Thyroid gland (tissue), 4 donors: ENCODE results near the gene SEMA4C. TPM values are rescaled to one million over a fixed set of nuclear protein-coding genes. Genes with fewer than 3 reads are reported as not detected.

Experiments
- DNase-seq, 2 donors: peaks; one replicate each; pipeline ENCODE4 v3.0.0-alpha.2; 2019
- H3K27ac ChIP-seq, 3 donors: fragments of 200-600 bp; sonication (generic); 1 replicate in 2 of 3; 2 replicates in 1 of 3; pipeline ENCODE4 v1.5.1; 2016 to 2019; ENCODE audit warnings: mild to moderate bottlenecking in 1 of 3, moderate library complexity in 1 of 3
- H3K27me3 ChIP-seq: fragments of 200-600 bp; sonication (generic); one replicate; pipeline ENCODE4 v1.5.1; 2019
- H3K36me3 ChIP-seq, 2 donors: fragments of 200-600 bp; sonication (generic); one replicate each; pipeline ENCODE4 v1.5.1; 2016 to 2019
- H3K4me1 ChIP-seq, 2 donors: fragments of 200-600 bp; sonication (generic); one replicate each; pipeline ENCODE4 v1.5.1; 2017 to 2019
- H3K4me3 ChIP-seq, 3 donors: fragments of 200-600 bp; sonication (generic); replicated peaks in 1 of 3; 1 replicate in 2 of 3; 2 replicates in 1 of 3; pipeline ENCODE4 v1.5.1; 2016; ENCODE audit warnings: mild to moderate bottlenecking in 1 of 3
- H3K9me3 ChIP-seq: fragments of 200-600 bp; sonication (generic); one replicate; pipeline ENCODE4 v1.5.1; 2017
- CTCF ChIP-seq, 6 experiments: fragments of 200-600 bp in 3 of 6; fragments of 450-650 bp in 3 of 6; sonication (generic) in 3 of 6; IDR thresholded peaks; one replicate each; pipeline ENCODE4 v1.5.1; 2016 to 2019; ENCODE audit warnings: antibody characterized with exemption in 6 of 6, mild to moderate bottlenecking in 2 of 6, inconsistent platforms in 1 of 6, moderate library complexity in 1 of 6
- POLR2A ChIP-seq, 2 donors: fragments of 450-650 bp; IDR thresholded peaks; one replicate each; pipeline ENCODE4 v1.6.1; 2017; ENCODE audit warnings: antibody characterized with exemption in 2 of 2, mild to moderate bottlenecking in 2 of 2, moderate library complexity in 1 of 2
- WGBS, 2 donors: methylation state at CpG; one replicate each; pipeline ENCODE4 v1.1.5; 2017; 5-methylcytosine and 5-hydroxymethylcytosine counted together
- intact Hi-C: fragments of 100-400 bp; cut with DNase I; formaldehyde crosslinking; loops from one replicate; pipeline ENCODE4 v1.15.1; 2023
- total RNA-seq, 4 donors: library from RNA; depleted of rRNA; stranded (reverse); fragments of >200 nt; gene quantifications; one replicate each; pipeline ENCODE4 v1.2.3, GENCODE V29; 2016

Gene SEMA4C
- total RNA-seq, 4 donors from 2014 or later, result 14.5 to 21.7 (median 19.3) TPM

GRCh38 chr2:96913117-96913397 lies 43.2 kb upstream of the SEMA4C start:
- WGBS, 2 donors, result 35 to 41% methylated on average over 5 of the region's 5 CpGs
- no peak overlapping the region for H3K4me3 ChIP-seq
- intact Hi-C loops, result no loop called here
- DNase-seq, result no peak
- no peak overlapping the region for H3K27ac ChIP-seq
- TF ChIP-seq POLR2A (IDR thresholded peaks at IDR 0.05) (no peak), CTCF (IDR thresholded peaks at IDR 0.05) (no peak)
- H3K4me1 ChIP-seq, result peaks cover under 1 to 10% of the 10 kb centered on the region in 2 donors
- no peaks in the 10 kb centered on the region for H3K9me3 ChIP-seq
- no peaks in the 10 kb centered on the region for H3K27me3 ChIP-seq
- no peaks in the 10 kb centered on the region for H3K36me3 ChIP-seq

- no peaks in the 10 kb centered on the region for H3K27me3 ChIP-seq
- intact Hi-C loops, result no loop called here
- WGBS, 2 donors, result 60 to 64% methylated on average over 20 to 22 of the region's 22 CpGs
- DNase-seq, result peak in 1 of 2 donors; percentile 13
- H3K36me3 ChIP-seq, result no peaks in the 10 kb centered on the region
- H3K4me3 ChIP-seq, result no peak overlapping the region
- TF ChIP-seq POLR2A (IDR thresholded peaks at IDR 0.05) (no peak), CTCF (IDR thresholded peaks at IDR 0.05) (no peak)
- no peak overlapping the region for H3K27ac ChIP-seq
- peaks cover 5 to 16% of the 10 kb centered on the region in 2 donors for H3K4me1 ChIP-seq
- H3K9me3 ChIP-seq, result no peaks in the 10 kb centered on the region
Observed at GRCh38 chr2:96912346-96913116, 42.7 kb upstream of the SEMA4C start.

- DNase-seq, result no peak
- no peak for TF ChIP-seq POLR2A (IDR thresholded peaks at IDR 0.05)
- intact Hi-C loops, result loop anchor here (5.0 kb wide), 1 partner anchor 47 kb away; no protein-coding TSS in a partner anchor
- peaks cover 12 to 29% of the 10 kb centered on the region in 2 donors for H3K4me1 ChIP-seq
- H3K4me3 ChIP-seq, result no peak overlapping the region
- WGBS, 2 donors, result 88 to 89% methylated on average over 6 of the region's 6 CpGs
- H3K27ac ChIP-seq, result no peak overlapping the region
- no peaks in the 10 kb centered on the region for H3K27me3 ChIP-seq
- no peaks in the 10 kb centered on the region for H3K36me3 ChIP-seq
- H3K9me3 ChIP-seq, result no peaks in the 10 kb centered on the region
Observed at GRCh38 chr2:96909611-96910021, 39.7 kb upstream of the SEMA4C start.

GRCh38 chr2:96907115-96908041 lies 37.5 kb upstream of the SEMA4C start:
- Histone ChIP-seq H3K27ac (peak overlapping the region; percentile 63 to 85 (median 84)), H3K4me1 (peaks cover 12 to 22% of the 10 kb centered on the region in 2 donors), H3K9me3 (no peaks in the 10 kb centered on the region), H3K4me3 (no peak overlapping the region), H3K27me3 (no peaks in the 10 kb centered on the region), H3K36me3 (no peaks in the 10 kb centered on the region)
- WGBS, 2 donors, result 33 to 44% methylated on average over 13 to 21 of the region's 21 CpGs
- intact Hi-C loops, result loop anchor here (5.0 kb wide), 1 partner anchor 45 kb away; no protein-coding TSS in a partner anchor
- DNase-seq, result peak; percentile 72 to 74
- no peak for TF ChIP-seq CTCF (IDR thresholded peaks at IDR 0.05)
- TF ChIP-seq POLR2A (IDR thresholded peaks at IDR 0.05), result no peak

GRCh38 chr2:96906729-96907114 lies 36.8 kb upstream of the SEMA4C start:
- intact Hi-C loops, result loop anchor here (5.0 kb wide), 1 partner anchor 44 kb away; no protein-coding TSS in a partner anchor

More at GRCh38 chr2:96906729-96907114, 36.8 kb upstream of the SEMA4C start:
- H3K27me3 ChIP-seq, result no peaks in the 10 kb centered on the region
- H3K4me1 ChIP-seq, result peaks cover 12 to 21% of the 10 kb centered on the region in 2 donors
- no peaks in the 10 kb centered on the region for H3K9me3 ChIP-seq
- no peak for DNase-seq
- no peaks in the 10 kb centered on the region for H3K36me3 ChIP-seq
- H3K4me3 ChIP-seq, result no peak overlapping the region
- WGBS, 2 donors, result 62 to 66% methylated on average over 12 to 13 of the region's 13 CpGs
- peak overlapping the region; percentile 63 to 85 (median 84) for H3K27ac ChIP-seq
- TF ChIP-seq POLR2A (IDR thresholded peaks at IDR 0.05) (no peak), CTCF (IDR thresholded peaks at IDR 0.05) (no peak)
